ENCODE results near the gene MACROD2.

MACROD2 gene

DNA sequence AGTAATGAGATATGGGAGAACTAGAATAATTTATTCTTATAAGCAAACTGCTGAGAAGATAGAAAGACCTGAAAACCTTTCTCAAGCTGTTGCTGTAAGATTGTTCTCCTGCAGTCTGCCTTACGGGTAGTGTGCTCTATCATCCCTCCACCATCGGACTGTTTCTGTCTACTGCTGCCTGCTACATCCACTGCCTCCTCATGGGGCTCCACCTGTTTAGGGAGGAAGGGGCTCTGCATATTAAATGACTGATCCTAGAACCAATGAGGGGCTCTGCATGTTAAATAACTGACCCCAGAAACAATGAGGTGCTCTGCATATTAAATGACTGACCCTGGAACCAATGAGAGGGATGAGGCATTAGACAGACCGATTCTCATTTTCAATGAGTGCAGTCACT is 1923.3 kb downstream of the MACROD2 start:
- TF ChIP-seq POLR2AphosphoS5 (IDR thresholded peaks at IDR 0.05; ENCODE audit: low read depth, low read length) (no peak), FOXP2 (optimal IDR thresholded peaks at IDR 0.05; ENCODE audit: borderline replicate concordance, extremely low read depth, extremely low read length, insufficient read depth) (no peak), TAF1 (IDR thresholded peaks at IDR 0.05; ENCODE audit: borderline replicate concordance, insufficient read depth, low read length) (no peak), SIN3A (IDR thresholded peaks at IDR 0.05; ENCODE audit: borderline replicate concordance, insufficient read depth, low read length) (no peak)
- TF ChIP-seq, protein P1, sequence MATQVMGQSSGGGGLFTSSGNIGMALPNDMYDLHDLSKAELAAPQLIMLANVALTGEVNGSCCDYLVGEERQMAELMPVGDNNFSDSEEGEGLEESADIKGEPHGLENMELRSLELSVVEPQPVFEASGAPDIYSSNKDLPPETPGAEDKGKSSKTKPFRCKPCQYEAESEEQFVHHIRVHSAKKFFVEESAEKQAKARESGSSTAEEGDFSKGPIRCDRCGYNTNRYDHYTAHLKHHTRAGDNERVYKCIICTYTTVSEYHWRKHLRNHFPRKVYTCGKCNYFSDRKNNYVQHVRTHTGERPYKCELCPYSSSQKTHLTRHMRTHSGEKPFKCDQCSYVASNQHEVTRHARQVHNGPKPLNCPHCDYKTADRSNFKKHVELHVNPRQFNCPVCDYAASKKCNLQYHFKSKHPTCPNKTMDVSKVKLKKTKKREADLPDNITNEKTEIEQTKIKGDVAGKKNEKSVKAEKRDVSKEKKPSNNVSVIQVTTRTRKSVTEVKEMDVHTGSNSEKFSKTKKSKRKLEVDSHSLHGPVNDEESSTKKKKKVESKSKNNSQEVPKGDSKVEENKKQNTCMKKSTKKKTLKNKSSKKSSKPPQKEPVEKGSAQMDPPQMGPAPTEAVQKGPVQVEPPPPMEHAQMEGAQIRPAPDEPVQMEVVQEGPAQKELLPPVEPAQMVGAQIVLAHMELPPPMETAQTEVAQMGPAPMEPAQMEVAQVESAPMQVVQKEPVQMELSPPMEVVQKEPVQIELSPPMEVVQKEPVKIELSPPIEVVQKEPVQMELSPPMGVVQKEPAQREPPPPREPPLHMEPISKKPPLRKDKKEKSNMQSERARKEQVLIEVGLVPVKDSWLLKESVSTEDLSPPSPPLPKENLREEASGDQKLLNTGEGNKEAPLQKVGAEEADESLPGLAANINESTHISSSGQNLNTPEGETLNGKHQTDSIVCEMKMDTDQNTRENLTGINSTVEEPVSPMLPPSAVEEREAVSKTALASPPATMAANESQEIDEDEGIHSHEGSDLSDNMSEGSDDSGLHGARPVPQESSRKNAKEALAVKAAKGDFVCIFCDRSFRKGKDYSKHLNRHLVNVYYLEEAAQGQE (IDR thresholded peaks at IDR 0.05; ENCODE audit: insufficient read depth in 1 of 2, low read depth in 2 of 2, low read length in 2 of 2) = no peak

DNA sequence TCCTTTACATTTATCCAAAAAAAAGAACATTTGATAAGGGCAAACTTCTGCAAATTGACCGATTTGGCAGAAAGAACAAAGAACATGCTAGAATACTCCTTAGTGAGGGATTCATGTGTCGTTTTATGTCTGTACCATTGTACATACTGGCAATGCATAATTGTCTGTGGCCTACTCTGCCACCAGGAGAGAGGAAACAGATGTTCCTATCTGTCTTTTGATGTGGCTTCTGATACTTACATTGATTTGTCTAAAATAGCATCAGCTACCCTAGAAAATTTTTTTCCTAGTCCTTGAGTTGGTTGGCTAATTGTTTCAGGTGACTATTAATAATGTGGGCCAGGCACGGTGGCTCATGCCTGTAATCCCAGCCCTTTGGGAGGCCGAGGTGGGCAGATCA is 1923.8 kb downstream of the MACROD2 start:
- TF ChIP-seq SIN3A (IDR thresholded peaks at IDR 0.05; ENCODE audit: borderline replicate concordance, insufficient read depth, low read length) (no peak), FOXP2 (optimal IDR thresholded peaks at IDR 0.05; ENCODE audit: borderline replicate concordance, extremely low read depth, extremely low read length, insufficient read depth) (no peak), TAF1 (IDR thresholded peaks at IDR 0.05; ENCODE audit: borderline replicate concordance, insufficient read depth, low read length) (no peak), POLR2AphosphoS5 (IDR thresholded peaks at IDR 0.05; ENCODE audit: low read depth, low read length) (no peak)
- TF ChIP-seq, protein P1 (IDR thresholded peaks at IDR 0.05; ENCODE audit: insufficient read depth in 1 of 2, low read depth in 2 of 2, low read length in 2 of 2) = no peak

DNA sequence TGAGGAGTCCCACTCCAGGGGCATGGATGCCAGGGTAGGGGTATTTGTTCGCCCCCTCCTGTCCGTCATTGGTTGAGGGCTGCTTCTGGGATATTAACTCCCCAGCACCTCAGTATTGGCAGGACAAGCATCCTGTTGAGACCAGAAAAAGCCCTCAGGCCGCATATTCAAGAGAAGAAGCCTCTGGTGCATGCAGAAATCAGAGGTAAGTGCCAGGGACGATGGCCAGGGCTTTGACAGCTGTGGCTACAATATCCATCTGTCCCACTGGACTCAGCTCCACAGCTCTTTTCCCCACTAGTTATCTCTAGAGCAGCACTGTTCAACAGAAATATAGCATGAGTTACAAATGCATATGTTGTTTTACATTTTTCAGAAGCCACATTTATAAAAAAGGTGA is 1926.6 kb downstream of the MACROD2 start:
- TF ChIP-seq POLR2AphosphoS5 (IDR thresholded peaks at IDR 0.05; ENCODE audit: low read depth, low read length) (no peak), SIN3A (IDR thresholded peaks at IDR 0.05; ENCODE audit: borderline replicate concordance, insufficient read depth, low read length) (no peak), FOXP2 (optimal IDR thresholded peaks at IDR 0.05; ENCODE audit: borderline replicate concordance, extremely low read depth, extremely low read length, insufficient read depth) (no peak), TAF1 (IDR thresholded peaks at IDR 0.05; ENCODE audit: borderline replicate concordance, insufficient read depth, low read length) (no peak)
- TF ChIP-seq, protein P1 (IDR thresholded peaks at IDR 0.05; ENCODE audit: insufficient read depth in 1 of 2, low read depth in 2 of 2, low read length in 2 of 2) = no peak

DNA sequence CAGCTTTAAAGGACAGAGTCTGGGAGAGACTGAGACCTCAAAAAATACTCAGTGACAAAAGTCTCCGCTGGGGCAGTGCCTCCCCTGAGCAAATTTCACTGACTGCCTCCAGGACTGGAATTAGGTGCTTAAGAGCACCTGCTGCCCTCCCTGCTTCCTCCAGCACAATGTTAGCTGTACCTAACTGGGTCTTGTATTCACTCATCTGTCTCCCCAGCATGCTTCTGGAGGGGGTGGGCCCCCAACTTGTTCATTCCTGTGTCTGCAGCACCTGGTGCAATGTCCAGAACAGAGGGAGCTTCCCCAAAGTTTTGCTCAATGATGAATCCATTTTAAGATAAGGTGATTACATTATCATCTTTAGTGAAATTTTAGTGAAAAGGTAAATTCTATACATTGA is 1927.2 kb downstream of the MACROD2 start:
- TF ChIP-seq FOXP2 (optimal IDR thresholded peaks at IDR 0.05; ENCODE audit: borderline replicate concordance, extremely low read depth, extremely low read length, insufficient read depth) (no peak), SIN3A (IDR thresholded peaks at IDR 0.05; ENCODE audit: borderline replicate concordance, insufficient read depth, low read length) (no peak), TAF1 (IDR thresholded peaks at IDR 0.05; ENCODE audit: borderline replicate concordance, insufficient read depth, low read length) (no peak), POLR2AphosphoS5 (IDR thresholded peaks at IDR 0.05; ENCODE audit: low read depth, low read length) (no peak)
- TF ChIP-seq, protein P1 (IDR thresholded peaks at IDR 0.05; ENCODE audit: insufficient read depth in 1 of 2, low read depth in 2 of 2, low read length in 2 of 2) = no peak
